GM12801 (cell line): ENCODE results near the gene IRF2.

Experiments
- TF ChIP-seq, protein P1 (sequence below): IDR thresholded peaks from one replicate; pipeline ENCODE4 v1.5.1; 2011; ENCODE audit warnings: control low read depth; ENCODE audit not compliant: insufficient read length; ENCODE audit errors: extremely low read depth

Gene IRF2

DNA sequence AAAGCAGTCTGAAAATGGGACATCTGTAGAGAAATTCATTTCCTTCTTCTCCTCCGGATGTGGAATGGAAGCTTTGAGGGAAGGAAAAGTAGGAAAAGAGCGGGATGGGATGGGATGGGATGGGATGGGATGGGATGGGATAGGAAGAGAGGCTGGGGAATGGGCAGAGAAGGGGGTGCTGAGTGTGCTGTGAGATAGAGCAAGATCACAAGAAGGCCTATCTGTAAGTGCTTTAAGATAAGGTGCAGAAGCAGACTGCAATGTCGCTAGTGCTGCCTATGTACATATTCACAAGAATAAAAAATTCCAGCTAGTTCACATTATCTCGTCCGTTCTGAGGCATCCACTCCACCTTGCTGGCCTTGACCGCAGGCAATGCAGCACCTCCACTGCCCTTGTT lies 86.2 kb downstream of the IRF2 start:
- TF ChIP-seq, protein P1, sequence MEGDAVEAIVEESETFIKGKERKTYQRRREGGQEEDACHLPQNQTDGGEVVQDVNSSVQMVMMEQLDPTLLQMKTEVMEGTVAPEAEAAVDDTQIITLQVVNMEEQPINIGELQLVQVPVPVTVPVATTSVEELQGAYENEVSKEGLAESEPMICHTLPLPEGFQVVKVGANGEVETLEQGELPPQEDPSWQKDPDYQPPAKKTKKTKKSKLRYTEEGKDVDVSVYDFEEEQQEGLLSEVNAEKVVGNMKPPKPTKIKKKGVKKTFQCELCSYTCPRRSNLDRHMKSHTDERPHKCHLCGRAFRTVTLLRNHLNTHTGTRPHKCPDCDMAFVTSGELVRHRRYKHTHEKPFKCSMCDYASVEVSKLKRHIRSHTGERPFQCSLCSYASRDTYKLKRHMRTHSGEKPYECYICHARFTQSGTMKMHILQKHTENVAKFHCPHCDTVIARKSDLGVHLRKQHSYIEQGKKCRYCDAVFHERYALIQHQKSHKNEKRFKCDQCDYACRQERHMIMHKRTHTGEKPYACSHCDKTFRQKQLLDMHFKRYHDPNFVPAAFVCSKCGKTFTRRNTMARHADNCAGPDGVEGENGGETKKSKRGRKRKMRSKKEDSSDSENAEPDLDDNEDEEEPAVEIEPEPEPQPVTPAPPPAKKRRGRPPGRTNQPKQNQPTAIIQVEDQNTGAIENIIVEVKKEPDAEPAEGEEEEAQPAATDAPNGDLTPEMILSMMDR = no peak

DNA sequence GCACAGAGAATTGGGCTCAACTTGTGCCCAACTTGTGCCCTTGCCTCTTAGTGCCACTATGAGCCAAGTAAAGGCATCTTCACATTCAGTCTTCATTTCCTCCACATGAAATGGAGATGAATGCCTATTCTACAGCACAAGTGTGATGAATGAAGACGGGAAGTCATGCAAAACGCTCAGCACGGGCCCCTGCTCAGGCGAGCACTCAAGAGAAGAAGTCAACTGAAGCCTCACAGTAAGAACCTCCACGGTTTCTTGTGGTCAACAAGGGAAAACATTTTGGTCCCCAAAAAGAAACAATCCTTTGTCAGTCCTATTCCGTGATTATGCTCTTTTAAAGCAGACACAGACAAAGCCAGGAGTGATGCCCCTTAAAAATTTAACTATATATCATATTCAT lies 87.0 kb downstream of the IRF2 start:
- TF ChIP-seq, protein P1 = no peak

DNA sequence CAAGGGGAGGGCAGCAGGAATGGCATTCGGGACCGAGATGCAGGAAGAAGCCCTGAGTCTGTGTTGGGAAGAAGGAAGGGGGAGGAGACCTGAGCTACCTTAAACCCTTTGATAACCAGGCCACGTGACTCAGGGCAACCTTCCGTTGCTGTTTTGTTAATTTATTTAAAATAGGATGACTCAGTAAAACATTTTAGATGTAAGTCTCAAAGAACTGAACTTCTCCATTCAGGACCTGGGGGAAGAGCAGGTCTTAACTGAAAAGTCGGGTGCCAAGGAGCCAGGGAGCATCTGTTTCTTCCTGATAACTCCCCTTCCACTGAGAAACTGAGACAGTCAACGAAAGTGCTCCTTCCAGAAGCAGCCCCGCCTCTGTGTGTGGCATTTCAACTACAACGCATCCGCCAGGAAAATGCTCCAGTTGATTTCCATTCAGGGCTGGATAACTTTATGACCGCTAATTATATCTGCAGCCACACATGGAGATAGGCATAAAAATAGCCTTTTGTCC lies 88.0 kb downstream of the IRF2 start:
- TF ChIP-seq, protein P1 = no peak

DNA sequence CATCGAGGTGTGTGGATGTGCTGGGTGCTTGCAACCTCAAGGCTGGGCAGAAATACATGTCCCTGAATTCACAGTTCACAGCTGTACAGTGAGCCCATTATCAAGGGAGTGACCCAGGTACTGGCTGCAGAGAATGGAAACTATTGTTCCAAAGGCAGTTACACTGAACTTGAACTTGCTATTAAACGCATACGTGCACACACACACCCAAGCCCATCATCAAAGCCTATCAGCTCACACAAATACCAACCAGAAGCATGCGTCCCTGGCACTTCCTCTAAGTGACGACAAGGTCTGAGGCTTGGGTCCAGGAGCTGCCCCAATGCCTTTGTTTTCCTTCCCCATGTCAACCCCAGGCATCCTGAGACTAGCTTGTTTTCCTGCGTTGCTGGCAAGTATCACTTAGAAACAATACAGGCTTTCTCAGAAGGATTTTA lies 88.6 kb downstream of the IRF2 start:
- TF ChIP-seq, protein P1 = no peak

DNA sequence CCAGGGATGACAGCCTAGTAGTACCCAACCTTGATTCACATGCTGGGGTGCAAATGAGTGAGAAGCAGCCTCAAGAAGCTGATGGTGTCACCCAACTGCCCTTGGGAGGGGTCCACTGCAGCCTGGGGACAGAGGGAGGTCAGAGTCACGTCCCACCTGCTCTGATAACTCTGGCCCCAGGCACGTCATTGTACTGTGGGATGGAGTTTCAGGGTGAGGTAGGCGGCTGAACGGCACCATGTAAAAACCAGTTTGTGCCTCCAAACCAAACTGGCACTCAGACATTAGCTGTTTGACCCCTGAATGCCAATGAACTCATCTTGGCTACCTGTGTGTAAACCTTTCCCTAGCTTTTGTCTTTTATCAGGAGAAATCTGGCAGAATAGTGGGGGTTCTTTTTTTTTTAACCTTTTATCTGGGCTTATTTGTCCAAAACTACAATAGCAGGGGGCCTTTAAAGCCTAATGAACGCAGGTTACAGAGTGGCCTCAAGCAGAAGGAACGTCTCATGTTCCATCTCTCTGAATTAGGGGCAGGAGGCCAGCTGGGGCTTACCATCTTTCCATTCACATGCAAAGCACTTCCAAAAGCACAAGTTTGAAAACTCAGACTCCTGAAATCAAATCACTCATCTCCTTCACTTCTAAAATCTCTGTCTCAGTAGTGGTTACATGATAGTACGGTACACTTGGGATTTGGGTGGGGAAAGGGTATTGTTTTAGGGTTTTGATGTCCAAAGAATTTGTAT lies 89.4 kb downstream of the IRF2 start:
- TF ChIP-seq, protein P1 = no peak

DNA sequence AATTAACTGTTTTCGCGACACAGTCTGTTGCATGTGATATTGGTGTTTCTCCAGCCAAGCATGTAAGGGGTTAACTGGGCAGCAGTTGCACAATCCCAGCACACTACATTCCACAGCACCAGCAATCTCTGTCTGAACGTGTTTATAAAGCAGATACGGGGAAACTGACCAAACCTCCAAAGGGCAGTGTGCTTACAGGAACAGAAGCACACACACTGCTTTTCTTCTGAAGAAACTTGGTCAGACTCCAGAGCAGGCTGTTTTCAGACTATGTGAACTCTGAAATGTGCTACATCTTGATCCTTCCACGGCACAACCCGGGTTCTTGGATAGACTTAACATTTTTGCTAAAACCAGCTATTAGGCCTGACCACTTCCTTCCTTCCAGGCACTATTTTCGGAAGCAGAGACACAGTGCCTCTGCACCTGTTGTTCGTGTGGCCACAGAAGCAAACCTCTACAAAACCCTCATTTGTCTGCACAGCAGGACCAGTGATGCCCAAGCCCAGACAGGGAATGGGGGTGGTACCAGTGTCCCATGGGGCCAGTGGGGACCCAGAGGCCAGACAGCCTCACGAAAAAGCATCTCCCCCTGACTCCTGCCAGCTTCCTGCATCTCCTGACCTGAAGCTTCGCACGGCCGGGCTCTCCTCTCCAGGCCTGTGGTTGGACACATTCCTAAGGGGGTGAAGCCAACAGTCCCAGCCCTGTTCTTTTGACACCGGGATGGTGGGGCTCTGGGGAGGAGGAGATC lies 90.1 kb downstream of the IRF2 start:
- TF ChIP-seq, protein P1 = no peak

DNA sequence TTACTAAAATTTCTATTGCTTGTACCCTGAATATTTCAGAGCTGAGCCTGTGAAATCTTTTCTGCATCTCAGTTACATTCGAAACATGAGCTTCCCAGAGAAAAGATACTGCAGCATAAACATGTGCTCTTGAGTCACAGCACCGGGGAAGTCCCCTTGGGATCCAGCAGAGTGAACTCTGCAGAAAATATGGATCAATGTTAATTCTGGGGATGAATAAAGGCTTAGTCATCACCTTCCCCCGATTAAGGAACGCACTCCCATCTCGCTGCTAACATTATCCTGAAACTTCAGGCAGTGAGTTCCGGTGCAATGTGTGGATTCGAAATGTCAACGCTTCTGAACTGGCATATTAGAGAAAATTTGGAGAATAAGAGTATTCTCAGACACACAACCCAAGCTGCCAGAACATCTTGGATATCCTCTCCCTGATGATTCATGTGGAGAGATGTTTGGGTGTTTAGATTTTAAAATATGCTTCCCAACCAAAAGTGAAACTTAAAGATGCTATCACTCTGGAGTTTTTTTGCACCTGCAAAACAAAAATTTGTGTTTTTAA lies 90.8 kb downstream of the IRF2 start:
- TF ChIP-seq, protein P1 = no peak
